GM19328 (cell line): ENCODE results near the gene KLK8.
"Not testable (repeated sequence)": the region's sequence is repeated elsewhere in the genome, so short reads cannot be mapped to it uniquely, and the experiment has no call there.

Experiments used
- ATAC-seq: cut with Tn5 transposase; IDR thresholded peaks from one replicate; pipeline ENCODE4 v1.9.1; 2021; ENCODE audit warnings: mild to moderate bottlenecking, moderate library complexity; ENCODE audit not compliant: unreplicated experiment

KLK8 gene

GRCh38 chr19:50984416-50984815 lies 17.0 kb downstream of the KLK8 start:
- ATAC-seq, result not testable (repeated sequence)

DNA sequence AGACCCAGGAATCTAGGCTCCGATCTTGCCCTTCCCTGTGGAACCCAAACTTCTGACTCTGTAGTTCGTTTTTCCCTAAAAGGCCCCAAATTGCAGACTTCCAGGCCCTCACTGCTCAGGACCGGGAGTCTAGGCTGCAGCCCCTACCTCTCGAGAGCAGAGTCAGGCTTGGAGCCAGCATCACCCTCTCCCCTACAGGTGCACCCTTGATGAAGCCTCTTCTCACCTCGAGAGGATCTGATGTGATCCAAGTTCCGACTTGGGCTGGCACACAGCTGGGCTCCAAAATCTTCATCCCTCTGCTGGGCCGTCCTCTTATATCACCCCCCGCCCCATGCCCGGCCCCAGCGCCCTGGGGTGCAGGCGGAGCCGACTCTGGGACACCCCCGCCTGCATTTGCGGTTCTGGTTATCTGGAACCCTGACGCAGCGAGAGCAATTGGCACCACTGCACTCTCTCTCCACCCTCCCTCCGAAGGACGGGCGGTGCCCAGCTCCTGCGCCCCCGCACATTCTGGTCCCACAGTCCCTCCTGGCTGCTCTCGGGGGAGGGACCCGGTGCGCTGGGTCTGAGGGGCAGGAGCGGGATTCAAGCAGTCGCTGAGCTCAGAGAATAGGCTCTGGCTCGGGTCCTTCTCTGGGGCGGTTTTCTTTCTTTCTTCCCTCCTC lies 17.6 kb downstream of the KLK8 start, which contains the start of gene KLK7:
TSS of gene KLK7 (minus strand) at position 293 of the 668 bp plus-strand sequence. CDS start 1,518 bp downstream, outside the sequence.
- no peak for ATAC-seq

DNA sequence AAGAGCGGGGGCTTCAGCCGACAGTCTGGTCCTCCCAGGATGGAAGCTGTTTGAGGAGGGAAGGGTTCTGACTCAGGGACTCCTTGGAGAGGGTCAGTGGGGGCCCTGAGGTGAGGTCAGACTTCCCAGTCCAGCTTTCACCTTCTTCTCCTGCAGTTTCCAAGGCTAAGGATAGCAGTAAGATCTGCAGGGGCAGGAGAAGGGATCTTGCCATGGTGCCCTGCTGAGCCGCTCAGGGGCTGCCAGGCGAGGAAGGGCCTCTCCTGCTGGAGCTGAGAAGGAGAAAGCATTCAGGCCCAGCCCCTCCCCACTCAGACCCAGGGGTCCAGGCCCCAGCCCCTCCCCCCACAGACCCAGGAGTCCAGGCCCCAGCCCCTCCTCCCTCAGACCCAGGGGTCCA lies 19.2 kb downstream of the KLK8 start:
- ATAC-seq, result no peak

GRCh38 chr19:50981587-50982146 lies 19.7 kb downstream of the KLK8 start:
- no peak for ATAC-seq

DNA sequence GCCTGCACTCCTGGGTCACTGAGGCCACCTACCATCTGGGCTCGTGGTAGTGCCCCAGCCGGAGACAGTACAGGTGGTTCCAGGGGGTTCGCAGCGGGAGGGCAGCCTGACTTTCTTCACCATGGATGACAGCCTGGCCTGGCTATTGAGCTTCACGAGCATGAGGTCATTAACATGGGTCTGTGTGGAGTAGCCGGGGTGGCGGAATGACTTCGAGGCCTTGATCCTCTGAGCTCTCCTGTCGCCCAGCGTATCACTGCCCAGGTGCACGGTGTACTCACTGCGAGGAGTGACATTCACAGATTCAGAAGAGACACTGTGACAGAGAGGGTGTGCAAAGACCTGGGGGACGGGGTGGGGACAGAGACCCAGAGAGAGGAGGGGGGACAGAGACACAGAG lies 21.2 kb downstream of the KLK8 start:
- no peak for ATAC-seq

- no peak for ATAC-seq
Measured at GRCh38 chr19:50979758-50980157, 21.6 kb downstream of the KLK8 start.

GRCh38 chr19:50978772-50979390 lies 22.5 kb downstream of the KLK8 start:
- no peak for ATAC-seq

DNA sequence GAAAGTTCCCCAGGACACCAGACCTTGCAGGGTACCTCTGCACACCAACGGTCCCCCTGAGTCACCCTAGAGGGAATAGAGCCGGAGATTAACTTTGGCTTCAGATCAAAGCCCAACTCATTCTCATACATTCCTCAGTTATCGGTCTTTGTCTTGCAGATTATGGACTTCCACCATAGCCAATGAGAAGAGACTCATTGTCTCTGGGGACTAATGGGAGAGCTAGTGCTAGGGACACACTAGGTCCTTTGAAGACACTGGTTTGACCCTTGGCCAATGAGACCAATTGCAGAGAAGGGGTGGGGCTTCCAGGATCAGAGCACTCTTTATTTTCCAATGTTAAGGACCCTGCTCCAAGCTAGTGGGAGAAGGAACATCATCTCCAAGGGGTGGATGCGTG lies 23.8 kb downstream of the KLK8 start:
- ATAC-seq, result no peak

GRCh38 chr19:50975766-50976165 lies 25.6 kb downstream of the KLK8 start:
- ATAC-seq, result no peak

- ATAC-seq, result no peak
Measured at GRCh38 chr19:50974702-50975556, 26.5 kb downstream of the KLK8 start.

DNA sequence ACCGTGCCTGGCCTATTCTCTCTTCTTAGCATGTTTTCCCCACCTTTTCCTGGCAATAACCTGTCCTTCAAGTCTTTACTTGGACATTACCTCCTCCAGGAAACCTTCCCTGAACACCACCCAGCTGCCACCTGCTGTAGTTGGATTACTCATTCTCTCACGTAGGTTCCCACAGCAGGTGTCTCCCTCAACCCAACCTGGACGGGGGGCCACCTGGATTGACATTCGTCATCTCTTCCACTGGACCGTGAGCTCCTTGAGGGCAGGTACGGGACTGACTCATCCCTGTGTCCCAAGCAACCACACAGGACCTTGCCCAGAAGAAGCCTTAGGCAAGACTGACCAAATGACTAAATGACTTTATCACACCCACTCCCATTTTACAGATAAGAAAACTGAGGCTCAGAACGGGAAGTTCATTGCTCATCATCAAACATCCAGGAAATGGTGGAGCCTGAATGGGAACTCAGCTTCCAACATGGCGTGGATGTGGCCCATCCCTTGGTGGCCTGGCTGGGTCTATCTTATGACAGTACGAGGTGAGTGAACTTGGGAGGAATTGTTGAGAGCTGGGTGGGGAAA lies 28.5 kb downstream of the KLK8 start:
- no peak for ATAC-seq

GRCh38 chr19:50969810-50970209 lies 31.6 kb downstream of the KLK8 start:
- not testable (repeated sequence) for ATAC-seq

DNA sequence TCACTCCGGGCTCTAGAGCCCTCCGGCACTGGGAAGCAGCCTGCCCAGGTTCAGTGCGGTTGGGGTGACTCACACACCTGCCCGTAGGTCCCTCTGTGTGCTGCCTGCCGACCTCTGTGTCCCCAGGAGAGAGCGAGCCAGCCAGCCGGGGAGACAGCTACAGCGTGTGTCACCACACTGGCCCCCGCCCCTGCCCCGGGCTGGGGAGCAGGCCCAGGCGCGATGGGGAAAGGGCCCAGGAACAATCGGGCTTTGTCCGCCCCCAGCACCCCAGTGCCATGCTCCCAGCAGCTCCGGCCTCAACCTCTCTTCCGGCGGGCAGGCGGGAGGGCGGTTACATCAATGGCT lies 32.0 kb downstream of the KLK8 start, which contains the start of gene KLK6:
TSS of gene KLK6 (minus strand) at position 179 of the 348 bp plus-strand sequence. CDS start 1,487 bp downstream, outside the sequence.
- ATAC-seq, result no peak

DNA sequence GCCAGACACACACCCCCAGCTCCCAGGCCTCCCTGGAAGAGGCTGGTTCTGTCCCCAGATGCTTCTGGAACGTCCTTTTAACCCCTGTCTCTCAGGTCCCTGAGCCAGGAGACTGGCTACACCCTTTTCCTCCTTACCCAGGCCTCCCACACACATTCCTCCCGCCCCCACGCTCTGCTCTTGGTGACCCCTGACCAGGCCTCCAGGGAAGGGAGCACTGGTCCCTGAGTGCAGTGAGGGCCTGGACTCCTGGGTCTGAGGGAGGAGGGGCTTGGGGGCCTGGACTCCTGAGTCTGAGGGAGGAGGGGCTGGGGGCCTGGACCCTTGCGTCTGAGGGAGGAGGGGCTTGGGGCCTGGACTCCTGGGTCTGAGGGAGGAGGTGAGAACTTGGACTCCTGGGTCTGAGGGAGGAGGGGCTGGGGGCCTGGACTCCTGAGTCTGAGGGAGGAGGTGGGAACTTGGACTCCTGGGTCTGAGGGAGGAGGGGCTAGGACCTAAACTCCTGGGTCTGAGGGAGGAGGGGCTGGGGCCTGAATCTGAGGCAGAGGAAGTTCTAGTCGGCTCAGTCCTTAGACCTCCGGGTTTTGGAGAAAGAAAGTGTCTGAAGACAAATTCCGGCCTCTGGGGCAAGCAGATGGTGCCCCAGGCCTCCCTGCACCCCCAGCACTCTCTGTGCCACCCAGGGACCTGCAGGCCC lies 32.5 kb downstream of the KLK8 start:
- no peak for ATAC-seq

DNA sequence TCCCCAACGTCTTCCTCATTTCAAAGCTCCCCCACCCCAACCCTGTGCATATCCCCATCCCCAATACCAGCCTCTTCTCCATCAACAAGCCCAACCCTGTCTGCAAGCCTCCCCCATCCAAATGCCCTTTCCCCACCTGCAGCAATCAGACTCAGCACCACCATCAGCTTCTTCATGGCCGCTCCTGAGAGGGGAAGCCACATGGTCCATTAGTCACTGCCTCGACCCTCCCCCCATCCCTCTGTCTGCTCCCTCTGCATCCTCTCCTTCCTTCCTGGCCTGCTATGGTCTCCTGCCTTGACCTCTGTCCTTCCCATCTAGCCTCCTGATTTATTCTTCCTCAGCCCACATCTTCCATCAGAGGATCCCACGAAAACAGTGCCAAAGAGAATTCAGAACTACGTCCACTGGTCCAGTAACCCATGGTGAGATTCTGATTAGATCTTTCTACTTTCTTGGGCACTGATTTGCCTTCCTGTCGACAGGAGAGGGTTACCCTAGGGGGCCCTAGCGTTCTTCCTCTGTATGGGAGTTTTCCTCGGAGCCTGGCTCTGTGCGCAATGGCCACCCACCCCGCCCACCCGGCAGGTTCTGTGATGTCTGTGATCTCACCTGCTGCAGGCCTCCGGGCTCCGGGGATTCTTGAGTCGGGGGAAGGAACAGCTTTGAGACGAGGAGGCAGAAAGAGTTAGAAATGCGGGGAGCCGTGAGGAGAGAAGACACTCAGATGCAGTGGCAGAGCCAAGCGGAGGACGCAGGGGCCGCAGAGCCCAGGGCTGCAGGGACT lies 33.3 kb downstream of the KLK8 start:
- no peak for ATAC-seq

DNA sequence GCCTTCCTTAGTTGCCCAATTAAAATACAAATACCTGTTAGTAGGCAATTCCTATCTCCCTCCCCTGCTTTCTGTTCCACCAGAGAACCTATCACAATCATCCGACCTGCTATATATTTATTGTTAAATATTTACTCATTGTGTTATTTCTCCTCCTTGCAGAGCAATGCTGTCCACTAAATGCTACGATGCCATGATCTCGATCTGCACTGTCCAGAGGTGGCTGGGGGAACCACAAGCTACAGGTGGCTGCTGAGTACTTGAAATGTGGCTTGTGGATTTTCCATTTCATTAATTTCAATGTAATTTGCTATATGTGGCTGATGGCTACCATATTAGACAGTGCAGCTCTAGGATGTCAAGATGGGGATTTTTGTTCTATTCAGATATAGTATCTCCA lies 37.1 kb downstream of the KLK8 start:
- no peak for ATAC-seq

- ATAC-seq, result no peak
Measured at GRCh38 chr19:50963381-50963780, 38.0 kb downstream of the KLK8 start.

- ATAC-seq, result no peak
Measured at GRCh38 chr19:50962245-50962644, 39.2 kb downstream of the KLK8 start.

DNA sequence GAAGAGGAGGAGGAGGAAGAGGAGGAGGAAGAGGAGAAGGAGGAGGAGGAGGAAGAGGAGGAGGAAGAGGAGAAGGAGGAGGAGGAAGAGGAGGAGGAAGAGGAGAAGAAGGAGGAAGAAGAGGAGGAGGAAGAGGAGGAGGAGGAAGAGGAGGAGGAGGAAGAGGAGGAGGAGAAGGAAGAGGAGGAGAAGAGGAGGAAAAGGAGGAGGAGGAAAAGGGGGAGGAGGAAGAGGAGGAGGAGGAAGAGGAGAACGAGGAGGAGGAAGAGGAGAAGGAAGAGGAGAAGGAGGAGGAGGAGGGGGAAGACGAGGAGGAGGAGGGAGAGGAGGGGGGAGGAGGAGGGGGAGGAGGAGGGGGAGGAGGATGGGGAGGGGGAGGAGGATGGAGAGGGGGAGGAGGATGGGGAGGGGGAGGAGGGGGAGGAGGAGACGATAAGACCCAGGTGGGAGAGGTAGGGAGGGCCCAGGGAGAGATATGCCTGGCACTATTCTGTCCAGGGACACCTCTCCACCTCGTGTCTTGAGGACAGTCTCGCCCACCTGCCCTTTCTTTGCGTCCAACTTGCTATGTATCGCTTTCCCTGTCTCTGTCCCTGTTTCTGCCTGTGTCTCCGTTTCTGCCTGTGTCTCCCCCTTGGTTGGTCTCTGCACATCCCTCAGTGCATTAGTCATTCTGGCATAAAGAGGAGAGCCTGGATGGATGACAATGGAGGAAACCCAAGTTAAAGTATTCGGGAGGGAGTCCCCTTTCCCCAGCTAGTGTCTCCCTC lies 41.5 kb downstream of the KLK8 start:
- ATAC-seq, result no peak
